GM18505 (cell line): ENCODE results near the gene TNS1.

Experiments
- ATAC-seq: cut with Tn5 transposase; IDR thresholded peaks from one replicate; pipeline ENCODE4 v1.9.1; 2021; ENCODE audit not compliant: unreplicated experiment
- POLR2A ChIP-seq: IDR thresholded peaks from 4 replicates; pipeline ENCODE4 v1.6.1; 2011; ENCODE audit warnings: borderline replicate concordance; ENCODE audit not compliant: insufficient read depth, insufficient read length; ENCODE audit errors: extremely low read depth

The TNS1 gene

GRCh38 chr2:217914878-217915277, 87.9 kb downstream of the TNS1 start:
- ATAC-seq, result no peak
- TF ChIP-seq POLR2A, result no peak

GRCh38 chr2:217914078-217914477, 88.7 kb downstream of the TNS1 start:
- TF ChIP-seq POLR2A, result no peak
- ATAC-seq, result no peak

- no peak for ATAC-seq
- no peak for TF ChIP-seq POLR2A
Measured at GRCh38 chr2:217913436-217913835, 89.4 kb downstream of the TNS1 start.

GRCh38 chr2:217912098-217913024, 90.4 kb downstream of the TNS1 start:
- TF ChIP-seq POLR2A, result no peak
- no peak for ATAC-seq

GRCh38 chr2:217911283-217912097, 91.3 kb downstream of the TNS1 start:
- no peak for TF ChIP-seq POLR2A
- no peak for ATAC-seq

- no peak for TF ChIP-seq POLR2A
- ATAC-seq, result no peak
Measured at GRCh38 chr2:217910875-217911212, 92.0 kb downstream of the TNS1 start.

- no peak for TF ChIP-seq POLR2A
- no peak for ATAC-seq
Measured at GRCh38 chr2:217909156-217909820, 93.5 kb downstream of the TNS1 start.

- ATAC-seq, result no peak
- no peak for TF ChIP-seq POLR2A
Measured at GRCh38 chr2:217908544-217908943, 94.3 kb downstream of the TNS1 start.

- ATAC-seq, result no peak
- no peak for TF ChIP-seq POLR2A
Measured at GRCh38 chr2:217907266-217907665, 95.5 kb downstream of the TNS1 start.

GRCh38 chr2:217906798-217907197, 96.0 kb downstream of the TNS1 start:
- TF ChIP-seq POLR2A, result no peak
- ATAC-seq, result no peak

- TF ChIP-seq POLR2A, result no peak
- ATAC-seq, result no peak
Measured at GRCh38 chr2:217905896-217906295, 96.9 kb downstream of the TNS1 start.

GRCh38 chr2:217905395-217905794, 97.4 kb downstream of the TNS1 start:
- no peak for TF ChIP-seq POLR2A
- ATAC-seq, result no peak

GRCh38 chr2:217904614-217904965, 98.2 kb downstream of the TNS1 start:
- no peak for ATAC-seq

More at GRCh38 chr2:217904614-217904965, 98.2 kb downstream of the TNS1 start:
- no peak for TF ChIP-seq POLR2A
